Measurements from ENCODE around the gene IGSF8. TPM values are rescaled to one million over a fixed set of nuclear protein-coding genes. Genes with fewer than 3 reads are reported as not detected.

IGSF8 gene
- total RNA-seq, 2 donors from 2014 or later, result 57.6 to 64.0 TPM

DNA sequence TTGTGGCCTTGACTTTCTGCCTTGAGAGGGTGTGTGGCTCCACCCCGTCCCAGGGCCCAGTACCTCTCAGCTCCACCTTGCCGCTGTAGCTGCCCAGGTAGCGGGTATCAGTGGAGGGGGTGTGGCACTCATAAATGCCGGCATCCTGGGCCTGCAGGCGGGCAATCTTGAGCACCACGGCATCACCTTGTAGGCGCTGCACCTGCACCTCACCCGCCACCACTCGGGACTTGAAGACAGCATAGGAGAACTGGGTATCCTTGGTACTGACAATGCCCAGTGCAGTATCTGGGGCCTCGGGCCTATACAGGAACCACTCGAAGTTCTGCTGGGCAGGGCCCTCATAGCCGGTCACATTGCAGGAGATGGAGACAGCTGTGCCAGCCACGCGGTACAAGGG, 3.6 kb downstream of the IGSF8 start:
- ATAC-seq (no peak), DNase-seq (peak in 1 of 2 donors; percentile 39)
- intact Hi-C loops (cut with DNase I, micrococcal nuclease), result no loop called here

DNA sequence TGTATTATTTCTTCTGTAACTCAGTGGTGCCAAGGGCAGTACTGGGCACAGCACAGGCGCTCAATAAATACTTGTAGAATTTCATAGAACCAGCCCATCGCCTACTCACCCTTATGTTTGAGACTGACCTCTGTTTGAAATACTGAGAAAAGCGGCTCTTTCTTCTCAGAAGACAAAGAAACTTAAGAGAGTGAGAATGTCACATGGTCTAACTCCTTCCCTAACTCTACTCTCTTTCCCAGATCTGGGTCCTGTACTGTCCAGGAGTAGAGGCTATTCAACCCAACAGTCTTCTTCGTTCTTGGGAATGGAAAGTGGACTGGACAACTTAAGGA, 4.2 kb downstream of the IGSF8 start:
- DNase-seq, result no peak
- intact Hi-C loops (cut with DNase I, micrococcal nuclease), result no loop called here
- ATAC-seq, result no peak

DNA sequence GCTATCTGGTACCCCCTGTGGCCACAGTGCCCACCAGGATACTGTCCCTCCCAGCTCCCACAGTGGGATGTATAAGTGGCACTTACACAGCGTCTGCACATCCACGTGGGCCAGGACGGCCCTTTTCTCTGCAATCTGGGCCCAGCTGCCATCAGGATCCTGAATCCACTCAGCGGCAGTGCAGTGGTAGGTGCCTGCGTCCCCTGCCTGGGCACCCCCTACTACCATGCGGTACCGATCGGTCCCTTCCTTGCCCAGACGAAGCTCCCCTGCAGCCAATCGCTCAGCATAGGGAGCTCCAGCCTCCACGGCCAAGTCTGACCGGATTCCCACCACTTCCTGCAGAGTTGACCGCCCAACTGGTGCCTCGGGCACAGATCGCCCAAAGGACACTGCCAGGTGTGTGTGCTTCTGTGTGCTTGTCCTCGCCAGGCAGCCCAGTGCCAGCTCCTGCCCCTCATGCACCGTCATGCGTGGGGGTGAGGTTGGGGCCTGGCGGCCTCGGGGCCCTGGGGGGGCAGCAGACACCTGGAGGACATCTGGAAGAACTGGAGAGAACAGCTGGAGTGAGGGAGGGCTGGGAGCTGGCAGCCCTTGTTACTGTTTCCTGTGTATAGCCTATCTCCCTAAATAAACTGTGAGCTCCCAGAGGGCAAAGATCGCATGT, 4.7 kb downstream of the IGSF8 start:
- intact Hi-C loops (cut with DNase I, micrococcal nuclease), result no loop called here
- peak; percentile 50 for ATAC-seq
- no peak for DNase-seq

DNA sequence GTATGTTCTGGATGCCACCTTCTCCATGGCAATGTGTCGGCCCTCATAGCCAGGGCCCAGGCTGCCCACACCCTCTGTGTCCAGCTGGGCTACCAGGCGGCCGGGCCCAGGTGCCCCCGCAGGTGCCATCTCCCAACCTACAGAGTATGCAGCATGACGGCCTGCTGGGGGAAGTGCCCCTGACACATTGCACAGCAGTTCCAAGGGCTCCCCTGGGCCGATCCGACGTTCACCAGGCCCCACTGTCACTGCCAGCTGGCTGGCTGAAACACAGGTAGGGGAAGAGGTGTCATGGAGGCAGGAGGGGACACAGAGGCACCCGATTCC, 5.4 kb downstream of the IGSF8 start:
- intact Hi-C loops (cut with DNase I, micrococcal nuclease), result no loop called here
- ATAC-seq (no peak), DNase-seq (no peak)

DNA sequence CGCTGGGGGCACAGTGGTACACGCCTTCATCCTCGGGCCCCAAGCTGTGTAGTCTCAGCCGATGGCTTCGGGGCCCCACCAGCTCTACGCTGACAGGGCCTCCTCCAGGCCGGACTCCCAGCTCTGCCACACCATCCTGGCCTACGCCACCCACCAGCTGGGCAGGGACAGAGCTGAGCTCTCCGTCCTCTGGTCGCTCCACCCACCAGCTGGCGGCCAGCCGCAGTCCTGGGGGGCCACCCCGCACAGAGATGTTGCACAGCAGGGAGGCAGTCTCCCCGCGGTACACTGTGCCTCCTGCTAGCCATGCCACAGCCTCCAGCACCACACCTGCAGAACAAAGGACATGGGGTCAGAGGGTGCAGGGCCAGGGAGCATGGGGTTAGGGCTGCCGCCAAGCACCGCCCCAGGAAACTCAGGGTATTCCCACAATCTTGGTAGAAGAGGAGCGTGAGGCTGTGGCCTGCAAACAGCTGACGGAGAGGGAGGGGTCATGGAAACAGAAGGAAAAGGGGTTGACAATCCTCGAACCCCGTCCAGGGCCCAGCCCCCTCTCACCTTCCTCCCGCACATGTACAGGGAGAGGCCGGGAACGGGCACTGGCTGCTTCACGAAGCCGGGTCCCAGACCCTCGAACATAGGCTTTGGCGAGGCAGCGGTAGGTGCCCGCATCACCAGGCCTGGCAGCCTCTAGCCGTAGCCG, 5.9 kb downstream of the IGSF8 start:
- ATAC-seq, result no peak
- no peak for DNase-seq
- intact Hi-C loops (cut with DNase I, micrococcal nuclease), result no loop called here

DNA sequence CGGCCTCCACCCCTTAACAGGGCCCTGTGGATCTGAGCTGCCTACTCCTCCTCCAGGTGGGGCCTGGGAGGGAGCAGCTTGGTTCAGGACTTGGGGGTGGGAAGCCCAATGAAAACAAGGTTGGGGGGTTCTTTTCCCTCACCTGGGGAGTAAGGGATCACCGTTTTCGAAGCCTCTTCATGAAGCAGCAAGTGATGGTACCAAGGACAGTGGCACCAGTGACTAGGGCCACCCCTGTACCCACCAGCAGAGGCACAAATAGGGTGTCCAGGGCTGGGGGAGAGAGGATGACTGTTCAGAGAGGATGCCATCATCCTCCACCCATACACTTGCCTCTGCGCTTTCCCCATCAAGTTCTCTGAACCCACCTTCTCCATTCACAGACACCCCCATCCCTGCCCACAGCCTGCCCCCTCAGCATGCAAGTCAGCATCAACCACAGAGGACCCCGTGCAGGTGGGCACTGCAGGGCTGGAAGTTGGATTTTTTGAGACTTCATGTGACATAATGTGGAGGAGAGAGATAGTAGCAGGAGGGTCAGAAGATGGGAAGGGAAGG, 6.7 kb downstream of the IGSF8 start:
- no peak for DNase-seq
- intact Hi-C loops (cut with DNase I, micrococcal nuclease), result no loop called here
- ATAC-seq, result no peak

DNA sequence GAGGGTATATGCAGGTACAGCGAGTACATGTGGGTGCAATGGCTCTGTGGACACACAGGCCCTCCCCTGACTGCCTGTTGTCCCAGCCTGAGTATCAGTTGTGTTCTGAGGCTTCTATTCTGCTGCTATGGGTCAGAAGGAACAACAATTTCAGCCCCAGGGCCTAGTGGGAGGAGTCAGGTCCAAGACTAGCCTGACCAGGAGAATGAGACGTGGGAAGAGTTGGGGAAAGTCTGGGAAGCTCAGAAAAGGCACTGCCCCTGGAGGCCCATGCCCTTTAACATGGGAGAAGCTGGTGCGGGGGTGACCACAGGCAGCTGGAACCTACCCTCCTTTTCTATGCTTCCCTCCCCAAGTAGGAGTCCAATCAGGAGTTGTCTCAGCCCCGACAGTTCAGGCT, 7.7 kb downstream of the IGSF8 start:
- intact Hi-C loops (cut with DNase I, micrococcal nuclease), result no loop called here

DNA sequence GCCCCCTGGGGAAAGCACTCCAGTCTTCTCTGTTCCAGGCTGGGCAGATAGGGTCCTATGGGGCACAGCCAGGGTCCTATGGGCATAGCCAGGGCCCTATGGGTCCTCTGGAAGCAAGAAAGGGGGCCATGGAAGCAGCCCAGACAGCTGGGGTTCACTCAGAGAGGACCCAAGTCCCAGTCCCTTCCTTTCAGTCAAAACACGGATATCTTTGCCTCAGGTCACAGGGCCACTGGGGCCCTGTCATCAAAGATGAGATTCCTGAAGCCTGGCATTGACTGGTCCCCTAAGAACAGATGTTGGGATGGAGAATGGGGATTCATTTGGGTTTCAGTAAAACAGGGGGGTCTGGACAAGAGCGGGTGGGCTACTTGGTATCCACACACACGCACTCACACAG, 8.5 kb downstream of the IGSF8 start:
- intact Hi-C loops (cut with DNase I, micrococcal nuclease), result no loop called here
- ATAC-seq (no peak), DNase-seq (no peak)

More for the DNA sequence above, 7.7 kb downstream of the IGSF8 start:
- DNase-seq (no peak), ATAC-seq (no peak)

DNA sequence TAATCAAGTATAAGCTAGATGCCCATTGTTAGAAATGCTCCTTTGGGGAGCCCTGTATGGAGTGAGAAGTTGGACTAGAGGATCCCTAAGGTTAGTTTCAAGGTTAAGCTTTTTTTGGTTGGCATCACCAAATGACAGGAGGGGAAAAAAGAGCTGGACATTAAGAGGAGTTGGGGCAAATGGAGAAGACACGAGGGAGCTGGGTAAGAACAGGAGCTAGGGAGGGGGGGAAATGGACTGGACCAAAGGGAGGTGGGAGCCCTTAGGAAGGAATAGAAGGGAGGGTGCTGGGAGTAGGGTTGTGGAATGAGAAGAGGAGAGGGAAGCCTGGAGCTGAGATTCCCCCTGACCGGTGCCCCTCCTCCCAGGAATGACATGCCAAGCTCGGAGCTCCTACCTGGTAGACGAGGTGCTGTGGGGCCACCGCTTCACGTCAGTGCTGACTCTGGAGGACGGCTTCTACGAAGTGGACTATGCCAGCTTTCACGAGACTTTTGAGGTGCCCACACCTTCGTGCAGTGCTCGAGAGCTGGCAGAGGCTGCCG, 11.2 kb downstream of the IGSF8 start:
- no peak for ATAC-seq
- intact Hi-C loops (cut with DNase I, micrococcal nuclease), result no loop called here

DNA sequence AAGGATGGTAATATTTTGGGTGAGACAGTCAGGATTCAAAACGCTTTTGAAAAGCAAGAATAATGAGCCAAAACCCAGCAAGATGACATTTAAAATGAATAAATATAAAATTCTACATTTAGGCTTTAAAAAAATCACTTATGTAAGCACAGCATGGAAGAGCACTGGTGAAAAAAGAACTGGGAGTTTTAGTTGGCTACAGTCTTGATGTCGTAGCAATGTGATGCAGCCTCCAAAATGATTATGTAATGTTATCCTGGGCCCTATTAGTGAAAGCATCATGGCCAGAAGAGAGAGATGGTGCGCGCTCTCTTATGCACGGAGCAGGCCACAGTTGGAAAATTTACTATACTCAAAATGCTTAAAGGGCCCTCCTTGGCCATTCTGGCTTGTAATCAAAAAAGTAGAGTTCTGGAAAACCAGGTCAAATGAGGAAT, 11.9 kb downstream of the IGSF8 start:
- ATAC-seq (no peak), DNase-seq (no peak)
- intact Hi-C loops (cut with DNase I, micrococcal nuclease), result no loop called here

More for the DNA sequence above, 11.2 kb downstream of the IGSF8 start:
- DNase-seq, result no peak

DNA sequence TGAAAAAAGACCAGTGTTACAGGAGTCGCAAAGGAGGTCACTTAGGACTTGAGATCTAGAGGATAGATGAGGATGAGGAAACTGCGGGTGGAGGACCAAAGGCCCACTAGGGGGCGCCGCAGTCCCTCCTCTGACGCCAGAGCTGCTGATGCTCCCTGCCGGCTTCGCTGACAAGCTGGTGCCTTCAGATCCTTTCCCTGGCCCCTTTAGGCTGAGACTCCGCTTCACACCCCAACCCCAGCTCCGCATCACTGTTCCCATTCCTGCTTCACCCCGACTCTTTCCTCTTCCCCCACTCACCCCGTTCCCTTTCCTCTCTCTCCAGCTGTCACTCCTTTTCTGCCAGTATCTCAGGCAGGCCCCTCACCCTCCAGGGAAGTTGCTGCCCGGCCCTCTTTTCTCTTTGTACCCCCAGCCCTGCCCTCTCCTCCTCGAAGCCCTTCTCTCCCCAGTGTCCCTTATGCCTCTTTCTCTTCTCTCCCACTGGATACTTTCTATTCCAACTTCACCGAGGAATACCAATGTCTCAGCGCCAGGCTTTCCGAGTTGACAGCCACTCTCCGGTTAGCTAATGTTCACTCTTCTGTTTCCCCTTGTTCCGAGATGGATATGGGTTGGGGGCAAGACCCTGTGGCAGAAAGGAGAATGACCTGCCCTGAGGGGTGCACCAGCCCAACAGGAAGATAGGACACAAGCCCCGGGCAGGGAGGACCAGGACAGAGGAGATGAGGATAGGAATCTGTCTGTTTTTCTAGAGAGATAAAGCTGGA, 12.5 kb downstream of the IGSF8 start:
- DNase-seq, result peak; percentile 65 to 91
- peak; percentile 75 for ATAC-seq
- intact Hi-C loops (cut with DNase I, micrococcal nuclease), result no loop called here

DNA sequence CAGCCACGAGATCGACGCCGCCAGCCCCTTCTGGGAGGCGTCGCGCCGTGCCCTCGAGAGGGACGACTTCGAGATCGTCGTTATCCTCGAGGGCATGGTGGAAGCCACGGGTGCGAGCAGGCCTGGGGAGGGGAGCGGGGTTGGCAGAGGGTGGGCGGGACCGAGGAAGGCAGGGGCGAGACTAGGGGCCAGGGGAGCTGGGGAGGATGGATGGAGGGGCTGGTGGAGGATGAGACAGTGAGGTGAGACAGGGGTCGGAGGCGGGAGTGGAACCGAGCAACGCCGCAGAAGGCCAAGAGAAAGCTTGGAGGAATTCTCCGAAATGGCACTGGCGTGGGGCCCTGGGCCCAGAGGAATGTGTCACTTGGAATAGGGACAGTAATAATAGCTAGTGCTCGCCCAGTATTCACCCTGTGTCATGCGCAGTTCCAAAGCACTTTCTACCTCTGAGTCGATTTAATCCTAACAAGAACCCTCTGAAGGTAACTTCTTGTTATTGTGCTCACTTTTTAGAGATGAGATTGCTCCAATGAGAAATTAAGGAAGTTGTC, 13.6 kb downstream of the IGSF8 start:
- DNase-seq, result no peak
- ATAC-seq, result no peak
- intact Hi-C loops (cut with DNase I, micrococcal nuclease), result no loop called here

DNA sequence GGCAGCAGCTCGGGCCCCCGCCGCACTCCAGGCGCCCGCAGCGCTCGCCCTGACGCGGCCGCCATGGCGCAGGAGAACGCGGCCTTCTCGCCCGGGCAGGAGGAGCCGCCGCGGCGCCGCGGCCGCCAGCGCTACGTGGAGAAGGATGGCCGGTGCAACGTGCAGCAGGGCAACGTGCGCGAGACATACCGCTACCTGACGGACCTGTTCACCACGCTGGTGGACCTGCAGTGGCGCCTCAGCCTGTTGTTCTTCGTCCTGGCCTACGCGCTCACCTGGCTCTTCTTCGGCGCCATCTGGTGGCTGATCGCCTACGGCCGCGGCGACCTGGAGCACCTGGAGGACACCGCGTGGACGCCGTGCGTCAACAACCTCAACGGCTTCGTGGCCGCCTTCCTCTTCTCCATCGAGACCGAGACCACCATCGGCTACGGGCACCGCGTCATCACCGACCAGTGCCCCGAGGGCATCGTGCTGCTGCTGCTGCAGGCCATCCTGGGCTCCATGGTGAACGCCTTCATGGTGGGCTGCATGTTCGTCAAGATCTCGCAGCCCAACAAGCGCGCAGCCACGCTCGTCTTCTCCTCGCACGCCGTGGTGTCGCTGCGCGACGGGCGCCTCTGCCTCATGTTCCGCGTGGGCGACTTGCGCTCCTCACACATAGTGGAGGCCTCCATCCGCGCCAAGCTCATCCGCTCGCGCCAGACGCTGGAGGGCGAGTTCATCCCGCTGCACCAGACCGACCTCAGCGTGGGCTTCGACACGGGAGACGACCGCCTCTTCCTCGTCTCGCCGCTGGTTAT, 14.2 kb downstream of the IGSF8 start:
- DNase-seq, result peak; percentile 70 to 90
- peak; percentile 86 for ATAC-seq
- intact Hi-C loops (cut with DNase I, micrococcal nuclease), result no loop called here

DNA sequence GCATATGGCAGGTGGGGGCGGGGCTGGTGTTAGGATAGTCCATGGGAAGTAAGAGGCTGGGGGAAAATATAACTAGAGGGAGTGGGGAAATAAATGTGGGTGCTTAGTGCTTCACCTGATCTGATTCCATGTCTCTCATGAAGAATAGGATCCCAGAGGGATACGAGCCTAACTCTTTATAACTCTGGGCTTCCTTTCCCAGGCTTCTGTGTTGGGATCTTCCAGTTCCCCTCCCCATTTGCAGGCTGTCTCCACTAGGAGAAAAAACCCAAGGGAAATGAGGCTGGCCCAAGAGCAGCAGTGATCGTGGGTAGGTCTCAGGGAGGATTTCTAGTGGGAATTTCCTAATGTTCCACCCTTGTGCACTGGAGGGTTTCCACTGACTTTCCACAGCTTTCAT, 15.5 kb downstream of the IGSF8 start:
- DNase-seq (no peak), ATAC-seq (no peak)
- intact Hi-C loops (cut with DNase I, micrococcal nuclease), result no loop called here

DNA sequence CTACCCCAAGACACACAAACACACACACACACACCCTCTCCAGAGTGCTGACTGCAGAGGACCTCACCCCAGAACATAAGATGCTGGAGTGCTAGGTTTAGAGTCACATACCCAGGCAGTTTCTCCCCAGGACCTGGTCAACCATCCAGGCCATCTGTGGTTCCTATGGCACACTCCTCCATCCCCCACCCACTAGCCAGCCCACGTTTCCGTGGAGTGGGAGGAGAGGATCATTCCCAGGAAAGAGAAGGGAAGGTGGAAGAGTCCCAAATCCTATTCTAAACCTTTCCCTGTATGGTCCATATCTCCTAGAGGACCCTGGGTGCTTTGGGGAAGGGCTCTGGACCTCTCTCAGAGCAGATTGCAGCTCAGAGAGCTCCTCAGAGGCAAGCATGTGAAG, 15.9 kb downstream of the IGSF8 start:
- ATAC-seq, result no peak
- intact Hi-C loops (cut with DNase I, micrococcal nuclease), result no loop called here
- DNase-seq, result no peak

DNA sequence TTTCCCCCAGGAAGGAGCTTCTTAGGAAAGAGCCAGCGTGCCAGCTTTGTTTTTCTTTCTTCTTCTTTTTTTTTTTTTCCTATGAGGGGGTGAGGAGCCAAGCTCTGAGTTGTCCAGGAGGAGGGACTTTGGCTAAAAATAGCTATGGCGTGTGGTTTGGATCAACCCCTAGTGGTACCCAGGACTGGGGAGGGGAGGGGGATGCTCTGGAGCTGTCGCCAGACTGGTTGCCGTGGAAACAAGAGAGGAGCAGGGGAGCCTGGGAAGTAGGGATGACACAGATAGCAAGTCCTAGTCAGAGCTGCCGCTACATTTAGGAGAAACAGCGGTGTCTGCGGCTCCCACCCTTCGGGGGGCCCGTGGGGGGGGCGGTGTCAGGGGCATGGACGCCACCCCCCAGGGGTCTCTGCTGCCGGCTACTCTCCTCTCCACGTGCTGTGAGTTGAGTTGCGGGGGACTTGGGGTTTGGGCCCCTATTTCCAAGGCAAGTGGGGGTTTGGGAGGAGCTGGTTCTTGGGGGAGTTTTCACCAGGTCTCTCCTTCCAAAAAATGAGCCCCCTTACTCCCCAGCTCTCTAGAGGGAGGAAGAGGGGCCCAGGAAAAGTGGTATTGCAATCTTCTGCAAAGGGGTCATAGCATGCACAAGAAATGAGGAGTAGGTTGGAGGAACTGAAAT, 17.0 kb downstream of the IGSF8 start, which contains the start of gene KCNJ9:
Gene KCNJ9 (plus strand): TSS at position 278 of the 676 bp plus-strand sequence. CDS start 2,493 bp downstream, outside the sequence.
- intact Hi-C loops (cut with DNase I, micrococcal nuclease), result no loop called here
- no peak for DNase-seq
- ATAC-seq, result no peak

DNA sequence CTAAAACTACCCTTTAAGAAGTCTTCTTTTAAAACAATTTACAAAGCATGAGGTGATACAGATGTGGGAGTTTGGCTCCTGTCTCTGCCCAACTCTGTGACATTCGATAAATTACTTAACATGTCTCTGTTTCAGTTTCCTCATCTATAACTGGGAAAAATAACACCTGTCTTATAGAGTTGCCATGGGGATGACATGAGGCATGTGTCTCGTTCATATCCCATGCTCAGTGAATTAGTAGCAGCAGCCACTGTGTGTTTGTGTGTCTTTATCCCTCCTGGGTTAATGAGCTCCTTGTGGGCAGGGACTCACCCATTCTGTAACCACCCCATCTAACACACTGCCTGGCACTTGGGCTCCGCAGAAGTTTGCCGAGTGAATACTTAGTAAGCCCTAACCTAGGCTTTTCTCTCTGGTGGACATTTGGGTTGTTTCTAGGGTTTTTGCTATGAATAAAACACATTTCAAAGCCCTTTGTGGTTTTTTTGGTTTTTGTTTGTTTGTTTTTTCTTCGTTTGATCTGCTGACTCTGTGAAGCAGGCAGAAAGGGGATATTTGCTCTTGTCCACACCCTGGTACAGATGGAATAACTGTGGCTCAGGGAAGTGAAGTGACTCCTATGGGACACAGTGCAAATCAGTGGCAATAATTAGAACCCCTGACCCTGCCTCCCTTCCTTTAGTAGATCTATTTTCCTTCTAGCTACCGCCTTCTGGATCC, 17.9 kb downstream of the IGSF8 start:
- DNase-seq (no peak), ATAC-seq (no peak)
- intact Hi-C loops (cut with DNase I, micrococcal nuclease), result no loop called here

Data from left colon (tissue), 2 donors.